AG04450 (cell line): ENCODE measurements around the gene RABGAP1L. TPM values are rescaled to one million over a fixed set of nuclear protein-coding genes. Genes with fewer than 3 reads are reported as not detected.

Source experiments
- CTCF ChIA-PET: fragments of 300-600, 350-600 bp; formaldehyde crosslinking; extraction: SDS; loops from one replicate; lab custom pipeline; 2022; ENCODE audit warnings: antibody characterized with exemption, inconsistent platforms; lab: Charles Lee
- POLR2A ChIA-PET: fragments of 350-600 bp; formaldehyde crosslinking; extraction: SDS; loops from one replicate; lab custom pipeline; 2021; ENCODE audit warnings: antibody characterized with exemption, inconsistent platforms; lab: Yijun Ruan, JAX
- DNase-seq: peaks from one replicate; pipeline ENCODE4 v3.0.0-alpha.2; 2011; ENCODE audit warnings: low read depth, low spot score
- H3K27ac ChIP-seq: one replicate; pipeline ENCODE4 v1.5.1; 2012; ENCODE audit warnings: low read depth, low read length, control low read depth
- H3K27me3 ChIP-seq: one replicate; pipeline ENCODE4 v1.6.0; 2012; ENCODE audit warnings: low read length; ENCODE audit not compliant: control insufficient read depth, insufficient read depth
- H3K4me3 ChIP-seq: 2 replicates; pipeline ENCODE4 v1.5.1; 2011; ENCODE audit warnings: mild to moderate bottlenecking, low read depth, low read length, control low read depth
- H3K9me3 ChIP-seq: 2 replicates; pipeline ENCODE4 v1.5.1; 2012; ENCODE audit warnings: low read length; ENCODE audit not compliant: control insufficient read depth, insufficient read depth
- CTCF ChIP-seq: IDR thresholded peaks from 2 replicates; pipeline ENCODE4 v1.5.1; 2011; ENCODE audit warnings: low read depth, low read length, control low read depth, inconsistent platforms
- polyA plus RNA-seq: library from polyadenylated mRNA; depleted of rRNA; stranded (reverse); fragments of >200 nt; gene quantifications from 2 replicates; pipeline ENCODE4 v1.2.3, GENCODE V29; 2011

RABGAP1L gene
- polyA plus RNA-seq, 1 experiment = 21.2 TPM

GRCh38 chr1:174663358-174663757 is 504.0 kb downstream of the RABGAP1L start:
- CTCF ChIA-PET = interaction anchor here (0.8 kb wide), 1 partner anchor 401 kb away, joined by 5 read pairs; no protein-coding TSS in a partner anchor
- H3K27me3 ChIP-seq = no peaks in the 10 kb centered on the region
- no peaks in the 10 kb centered on the region for H3K9me3 ChIP-seq
- TF ChIP-seq CTCF = no peak
- DNase-seq = no peak
- no peak overlapping the region for H3K4me3 ChIP-seq
- POLR2A ChIA-PET = no interaction called here
- no peak overlapping the region for H3K27ac ChIP-seq

- no peak for DNase-seq
- Histone ChIP-seq H3K27ac (no peak overlapping the region), H3K9me3 (no peaks in the 10 kb centered on the region), H3K4me3 (no peak overlapping the region), H3K27me3 (no peaks in the 10 kb centered on the region)
- ChIA-PET POLR2A (no interaction called here), CTCF (interaction anchor here (0.9 kb wide), 1 partner anchor 403 kb away, joined by 4 read pairs; no protein-coding TSS in a partner anchor)
- no peak for TF ChIP-seq CTCF
These were observed 506.9 kb downstream of the RABGAP1L start for GRCh38 chr1:174666248-174666647.

- no peaks in the 10 kb centered on the region for H3K9me3 ChIP-seq
- DNase-seq = no peak
- no peak overlapping the region for H3K4me3 ChIP-seq
- CTCF ChIA-PET = interaction anchor here (0.6 kb wide), 1 partner anchor 143 kb away, joined by 3 read pairs; no protein-coding TSS in a partner anchor
- no peak overlapping the region for H3K27ac ChIP-seq
- no peaks in the 10 kb centered on the region for H3K27me3 ChIP-seq
- POLR2A ChIA-PET = no interaction called here
- TF ChIP-seq CTCF = no peak
These were observed 512.5 kb downstream of the RABGAP1L start for GRCh38 chr1:174671826-174672225.

- CTCF ChIA-PET = interaction anchor here (0.5 kb wide), 1 partner anchor 1112 kb away, joined by 6 read pairs; no protein-coding TSS in a partner anchor
These were observed 517.5 kb downstream of the RABGAP1L start for GRCh38 chr1:174676856-174677255.

More at GRCh38 chr1:174676856-174677255, 517.5 kb downstream of the RABGAP1L start:
- Histone ChIP-seq H3K4me3 (no peak overlapping the region), H3K9me3 (no peaks in the 10 kb centered on the region), H3K27me3 (no peaks in the 10 kb centered on the region), H3K27ac (no peak overlapping the region)
- TF ChIP-seq CTCF = no peak
- no peak for DNase-seq
- POLR2A ChIA-PET = no interaction called here
